GM21737 (cell line): Measurements from ENCODE around the gene DTNA.

Experiments used
- ATAC-seq: cut with Tn5 transposase; IDR thresholded peaks from one replicate; pipeline ENCODE4 v1.9.1; 2021; ENCODE audit warnings: mild to moderate bottlenecking, moderate library complexity; ENCODE audit not compliant: unreplicated experiment

Gene DTNA

DNA sequence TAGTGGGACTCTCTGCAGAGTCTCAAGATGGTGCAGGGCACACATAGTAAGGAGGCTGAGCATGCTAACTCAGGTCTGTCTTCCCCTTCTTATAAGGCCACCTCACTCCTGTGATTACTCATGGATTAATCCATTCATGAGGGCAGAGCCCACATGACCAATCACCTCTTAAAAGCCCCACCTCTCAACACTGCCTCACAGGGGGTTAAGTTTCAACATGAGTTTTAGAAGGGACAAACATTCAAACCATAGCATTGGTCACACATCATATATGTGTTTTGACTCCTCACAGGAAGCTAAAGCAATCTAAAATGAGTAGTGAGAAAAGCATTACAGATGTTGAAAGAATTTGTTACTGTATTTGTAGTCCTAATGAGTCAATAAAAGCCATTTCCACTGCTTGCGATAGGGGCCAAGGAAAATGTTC is 57.5 kb downstream of the DTNA start:
- ATAC-seq: no peak

GRCh38 chr18:34771958-34772357 is 61.9 kb downstream of the DTNA start:
- ATAC-seq: no peak

DNA sequence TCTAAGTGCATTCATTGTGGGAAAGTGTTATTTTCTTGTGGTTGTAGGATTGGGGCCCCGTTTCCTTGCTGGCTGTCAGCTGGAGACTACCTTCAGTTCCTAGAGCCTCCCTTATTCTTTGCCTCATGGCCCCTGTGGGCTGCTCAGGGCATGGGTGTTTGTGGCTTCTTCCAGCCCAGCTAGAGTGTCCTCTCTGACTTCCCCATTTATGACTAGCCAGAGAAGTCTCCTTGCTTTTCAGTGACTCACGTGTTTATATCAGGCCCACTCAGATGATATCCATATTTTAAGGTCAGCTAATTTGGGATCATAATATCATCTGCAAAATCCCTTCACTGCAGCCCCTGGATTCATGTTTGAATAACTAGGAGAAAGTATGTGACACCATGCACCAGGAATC is 62.8 kb downstream of the DTNA start:
- no peak for ATAC-seq

DNA sequence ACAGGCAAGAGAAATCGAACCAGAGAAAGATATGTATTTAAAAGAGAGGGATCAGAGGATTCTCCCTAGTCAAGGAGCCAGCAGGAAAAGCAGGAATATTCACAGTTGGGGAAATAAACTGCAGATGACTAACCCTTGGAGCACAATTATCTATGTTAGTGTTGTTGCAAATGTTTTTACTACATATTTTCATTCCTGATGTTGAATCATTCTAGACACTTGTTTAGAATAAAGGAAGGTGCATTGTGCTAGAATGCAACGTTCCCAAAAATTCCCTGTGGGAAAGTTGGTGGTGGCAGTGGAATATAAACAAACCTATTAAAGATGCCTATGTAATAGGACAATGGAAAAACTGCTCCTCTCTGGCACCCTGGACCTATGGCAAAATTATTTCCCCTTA is 63.3 kb downstream of the DTNA start:
- ATAC-seq: no peak

- no peak for ATAC-seq
Observed at GRCh38 chr18:34773961-34774766, 64.1 kb downstream of the DTNA start.

DNA sequence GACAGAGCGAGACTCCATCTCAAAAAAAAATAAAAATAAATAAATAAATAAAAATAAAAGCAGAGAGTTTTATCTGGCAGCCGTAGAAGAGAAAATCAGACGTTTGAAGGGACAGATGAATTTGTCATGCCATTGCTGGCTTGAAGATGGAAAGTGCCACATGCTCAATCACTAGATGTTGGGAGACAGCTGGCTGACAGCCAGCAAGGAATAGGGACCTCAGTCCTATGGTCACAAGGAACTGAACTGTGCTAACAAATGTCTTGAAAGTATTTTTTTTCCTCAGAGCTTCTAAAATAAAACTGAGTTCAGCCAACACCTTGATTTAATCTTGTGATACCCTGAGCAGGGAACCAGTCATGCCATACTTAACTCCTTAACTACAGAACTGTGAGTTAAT is 65.4 kb downstream of the DTNA start:
- no peak for ATAC-seq

GRCh38 chr18:34779112-34779511 is 69.0 kb downstream of the DTNA start:
- ATAC-seq: no peak

GRCh38 chr18:34780856-34781255 is 70.8 kb downstream of the DTNA start:
- ATAC-seq: no peak

DNA sequence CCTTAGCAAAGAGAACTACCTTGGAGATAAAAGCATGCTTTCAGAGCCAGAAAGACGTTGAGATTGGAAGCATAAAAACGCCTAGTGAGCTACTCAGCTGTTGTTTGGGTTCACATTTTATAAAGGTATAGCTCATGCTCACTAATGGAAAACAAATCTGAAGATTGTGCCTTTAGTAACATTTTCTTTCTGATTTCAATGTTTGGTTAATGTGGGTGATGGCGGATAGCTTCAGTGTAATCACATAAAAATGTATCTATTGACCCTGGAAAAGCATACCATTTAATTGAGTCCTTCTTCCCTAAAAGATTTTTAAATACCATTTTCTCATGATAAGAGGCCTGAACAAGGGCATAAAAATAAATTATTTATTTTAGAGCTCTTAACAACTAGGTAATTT is 73.4 kb downstream of the DTNA start:
- no peak for ATAC-seq

GRCh38 chr18:34786162-34786741 is 76.2 kb downstream of the DTNA start:
- no peak for ATAC-seq

- ATAC-seq: no peak
Observed at GRCh38 chr18:34787931-34788532, 77.9 kb downstream of the DTNA start.

DNA sequence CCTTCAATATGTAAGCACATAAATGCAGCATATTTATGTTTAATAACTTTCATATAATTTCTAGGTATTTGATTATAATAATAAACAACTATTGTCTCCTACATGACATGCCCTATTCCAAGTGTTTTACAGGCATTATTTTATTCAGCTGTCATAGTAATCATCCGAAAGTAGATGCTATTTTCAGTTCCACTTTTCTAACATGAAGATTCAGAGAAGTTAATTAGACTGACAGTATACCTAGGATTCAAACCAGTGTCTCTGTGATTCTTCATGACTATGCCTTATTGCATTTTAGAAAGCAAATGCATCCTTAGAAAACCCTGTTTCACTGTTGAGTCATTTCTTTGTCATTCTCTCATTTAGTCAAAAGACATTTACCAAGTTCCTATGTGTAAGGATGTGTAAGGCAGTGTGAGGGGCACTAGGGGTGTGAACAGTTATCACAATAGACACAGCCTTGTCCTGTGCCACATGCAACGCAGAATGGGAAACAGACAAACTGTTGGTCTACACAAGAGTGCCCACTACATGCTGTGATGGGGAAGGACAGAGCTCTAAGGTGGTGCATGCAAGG is 79.8 kb downstream of the DTNA start:
- no peak for ATAC-seq

- ATAC-seq: no peak
Observed at GRCh38 chr18:34794348-34794747, 84.2 kb downstream of the DTNA start.

DNA sequence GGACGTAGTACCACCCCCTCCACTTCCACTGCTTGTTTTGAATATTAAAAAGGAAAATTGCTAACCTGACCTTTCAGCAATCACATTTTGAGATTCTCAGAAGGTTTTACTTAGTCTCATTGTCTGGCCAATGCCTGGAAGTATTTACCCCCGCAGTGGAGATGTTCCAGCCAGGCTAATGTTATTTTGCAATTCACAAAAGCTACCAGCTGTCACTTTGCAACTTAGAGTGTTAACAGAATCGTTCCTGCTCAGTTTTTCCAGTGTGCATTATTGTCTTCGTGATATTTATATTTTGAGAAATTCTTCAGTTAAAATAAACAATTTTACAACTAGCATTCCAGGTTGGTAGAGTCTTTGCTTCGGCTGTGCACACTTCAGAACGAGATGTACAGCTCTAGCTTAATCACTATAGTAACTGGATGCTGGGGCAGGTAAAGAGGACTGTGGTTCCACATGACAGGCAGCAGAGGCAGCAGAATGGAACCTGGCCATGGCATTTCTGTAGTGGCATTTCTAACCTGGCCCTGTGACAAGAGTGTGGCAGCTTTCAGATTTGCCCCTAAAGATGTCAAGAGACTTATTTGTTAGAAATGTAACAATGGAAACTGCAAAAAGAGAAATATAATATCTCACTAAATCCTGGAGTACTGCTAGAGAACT is 85.1 kb downstream of the DTNA start:
- no peak for ATAC-seq

GRCh38 chr18:34796035-34796657 is 86.0 kb downstream of the DTNA start:
- no peak for ATAC-seq

DNA sequence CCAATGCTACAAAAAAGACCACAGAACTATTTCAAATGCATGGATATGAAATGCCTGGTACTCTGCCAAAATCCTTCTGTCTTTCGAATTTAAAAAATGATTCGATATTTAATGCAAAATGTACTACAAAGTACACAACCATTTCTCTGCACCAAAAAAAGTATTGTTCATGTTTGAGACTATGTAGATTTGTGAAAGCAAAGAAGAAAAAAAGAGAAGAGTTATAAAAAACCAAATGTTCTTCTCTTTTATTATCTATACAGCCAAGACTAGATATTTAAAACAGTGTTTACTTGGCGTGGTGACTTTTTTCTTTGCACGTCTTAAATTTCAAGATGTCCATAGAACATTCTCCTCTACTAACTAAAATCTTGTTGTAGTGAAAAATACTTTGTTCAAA is 89.2 kb downstream of the DTNA start:
- no peak for ATAC-seq

DNA sequence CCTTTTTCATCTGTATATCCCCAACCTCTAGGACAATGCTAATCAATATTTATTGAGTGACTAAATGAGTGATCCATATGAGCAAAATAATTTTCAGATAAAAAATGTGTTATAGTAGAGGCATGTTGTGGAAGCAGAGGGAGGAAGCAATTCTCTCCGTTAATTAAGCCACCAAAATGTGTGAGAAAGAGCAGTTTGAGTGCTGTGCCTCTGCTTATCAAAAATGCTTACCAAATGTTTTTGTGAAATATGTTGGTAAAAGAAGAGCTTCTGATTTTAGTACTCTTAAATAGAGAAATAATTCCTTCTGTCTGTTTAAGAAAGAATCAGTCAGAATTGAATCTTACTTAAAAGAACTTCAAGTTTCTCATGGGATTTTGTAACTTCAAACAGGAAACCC is 90.3 kb downstream of the DTNA start:
- ATAC-seq: no peak

DNA sequence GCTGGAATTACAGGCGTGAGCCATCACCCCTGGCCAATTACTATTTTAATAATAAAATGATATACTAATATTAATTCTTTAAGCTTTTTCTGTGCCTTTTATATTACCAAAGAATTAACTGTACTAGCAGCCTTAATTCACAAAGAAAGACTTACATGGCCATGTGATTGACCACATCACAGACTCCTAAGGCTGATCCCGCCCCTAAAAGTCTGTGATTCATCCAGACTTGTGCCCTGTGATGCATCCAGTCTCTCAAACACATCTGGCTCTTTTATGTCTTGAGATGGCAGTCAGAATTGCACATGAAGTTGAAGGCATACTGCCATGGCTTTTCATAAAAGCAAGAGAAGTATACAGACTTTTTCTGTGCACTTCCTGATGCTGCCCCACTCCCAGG is 91.7 kb downstream of the DTNA start:
- ATAC-seq: no peak

GRCh38 chr18:34802959-34803358 is 92.9 kb downstream of the DTNA start:
- no peak for ATAC-seq

DNA sequence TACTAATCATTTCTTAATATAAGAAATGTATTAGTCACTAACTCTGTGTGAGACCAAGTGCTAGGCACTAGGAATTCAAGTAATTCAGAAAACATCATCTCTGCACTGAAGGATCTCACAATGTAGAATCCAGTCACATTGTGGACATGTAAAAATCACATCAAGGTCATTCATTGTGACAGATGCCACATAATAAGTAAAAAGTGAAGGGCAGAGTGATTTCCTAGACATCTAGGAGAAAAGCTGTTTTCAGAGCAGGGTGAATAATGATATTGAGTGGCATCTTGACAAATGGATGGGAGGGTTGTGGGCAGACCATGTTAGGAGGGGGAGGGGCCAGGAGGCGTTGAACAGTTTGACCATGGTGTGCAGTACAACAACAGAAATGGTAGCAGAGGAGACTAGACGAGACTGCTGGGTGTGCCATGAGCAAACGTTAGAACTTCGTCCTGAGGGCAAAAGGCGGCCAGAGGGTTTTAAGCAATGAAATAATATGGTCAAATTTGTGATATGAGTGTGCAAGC is 93.8 kb downstream of the DTNA start:
- ATAC-seq: no peak
